Lung (tissue), 12 donors: ENCODE measurements around the gene BEST1. TPM values are rescaled to one million over a fixed set of nuclear protein-coding genes. Genes with fewer than 3 reads are reported as not detected.

ENCODE experiments used
- ATAC-seq: fragments of 200-7000 bp; cut with Tn5 transposase; one replicate; pipeline ENCODE4 v1.9.1; 2020; ENCODE audit warnings: moderate number of reproducible peaks; ENCODE audit not compliant: insufficient read depth, low FRiP score
- DNase-seq, 3 donors: peaks; one replicate each; pipeline ENCODE4 v3.0.0-alpha.2; 2013 to 2017
- H3K27ac ChIP-seq, 2 donors: one replicate each; pipeline ENCODE4 v1.5.1; 2013; ENCODE audit warnings: mild to moderate bottlenecking in 2 of 2, moderate library complexity in 2 of 2, control low read depth in 1 of 2, inconsistent platforms in 1 of 2, low read depth in 1 of 2, low read length in 1 of 2
- H3K27me3 ChIP-seq, 3 donors: one replicate each; pipeline ENCODE4 v1.5.1; 2013; ENCODE audit warnings: low read length in 2 of 3; ENCODE audit not compliant: control insufficient read depth in 3 of 3, insufficient read depth in 3 of 3
- H3K36me3 ChIP-seq, 4 donors: one replicate each; pipeline ENCODE4 v1.5.1; 2013; ENCODE audit warnings: low read length in 4 of 4, mild to moderate bottlenecking in 1 of 4, moderate library complexity in 1 of 4; ENCODE audit not compliant: control insufficient read depth in 4 of 4, insufficient read depth in 4 of 4
- H3K4me1 ChIP-seq, 5 donors: one replicate each; pipeline ENCODE4 v1.5.1; 2013; ENCODE audit warnings: low read length in 5 of 5, mild to moderate bottlenecking in 2 of 5, moderate library complexity in 1 of 5; ENCODE audit not compliant: control insufficient read depth in 5 of 5, insufficient read depth in 5 of 5
- H3K4me3 ChIP-seq: one replicate; pipeline ENCODE4 v1.5.1; 2013; ENCODE audit warnings: mild to moderate bottlenecking, control low read depth, moderate library complexity
- H3K9ac ChIP-seq, 2 donors: one replicate each; pipeline ENCODE4 v1.5.1; 2013; ENCODE audit warnings: low read length in 2 of 2, control low read depth in 1 of 2; ENCODE audit not compliant: insufficient read depth in 1 of 2
- H3K9me3 ChIP-seq, 4 donors: one replicate each; pipeline ENCODE4 v1.5.1; 2013; ENCODE audit warnings: low read length in 3 of 4, mild to moderate bottlenecking in 1 of 4, moderate library complexity in 1 of 4; ENCODE audit not compliant: control insufficient read depth in 4 of 4, insufficient read depth in 3 of 4
- WGBS, 2 donors: extraction: QIAGEN DNeasy Blood & Tissue Kit; methylation state at CpG; one replicate each; pipeline ENCODE4 v1.1.7; 2013; 5-methylcytosine and 5-hydroxymethylcytosine counted together
- polyA plus RNA-seq, 2 donors: library from polyadenylated mRNA; stranded (reverse); fragments of 200-250 nt; gene quantifications; one replicate each; pipeline ENCODE4 v1.2.1, GENCODE V29; 2013
- total RNA-seq, 2 donors: library from RNA; depleted of rRNA in 1 of 2; stranded (reverse); fragments of >200 nt in 1 of 2; gene quantifications; one replicate each; pipeline ENCODE4 v1.2.1, GENCODE V29; 2014 to 2021
- TF ChIP-seq, protein P1 (sequence below): IDR thresholded peaks from 2 replicates; pipeline ENCODE4 v1.5.1; 2012; ENCODE audit warnings: mild to moderate bottlenecking; ENCODE audit errors: control extremely low read depth, extremely low read depth
- donor health status: control.
- donor health status: control.
- donor health status: Bipolar disorder and iron deficiency.
- donor health status: healthy.
- donor health status: DM: yes; HTN: yes; CAD: no.

BEST1 gene
- total and polyA plus RNA-seq, 4 donors: 4.9 to 27.3 (median 11.3) TPM

DNA sequence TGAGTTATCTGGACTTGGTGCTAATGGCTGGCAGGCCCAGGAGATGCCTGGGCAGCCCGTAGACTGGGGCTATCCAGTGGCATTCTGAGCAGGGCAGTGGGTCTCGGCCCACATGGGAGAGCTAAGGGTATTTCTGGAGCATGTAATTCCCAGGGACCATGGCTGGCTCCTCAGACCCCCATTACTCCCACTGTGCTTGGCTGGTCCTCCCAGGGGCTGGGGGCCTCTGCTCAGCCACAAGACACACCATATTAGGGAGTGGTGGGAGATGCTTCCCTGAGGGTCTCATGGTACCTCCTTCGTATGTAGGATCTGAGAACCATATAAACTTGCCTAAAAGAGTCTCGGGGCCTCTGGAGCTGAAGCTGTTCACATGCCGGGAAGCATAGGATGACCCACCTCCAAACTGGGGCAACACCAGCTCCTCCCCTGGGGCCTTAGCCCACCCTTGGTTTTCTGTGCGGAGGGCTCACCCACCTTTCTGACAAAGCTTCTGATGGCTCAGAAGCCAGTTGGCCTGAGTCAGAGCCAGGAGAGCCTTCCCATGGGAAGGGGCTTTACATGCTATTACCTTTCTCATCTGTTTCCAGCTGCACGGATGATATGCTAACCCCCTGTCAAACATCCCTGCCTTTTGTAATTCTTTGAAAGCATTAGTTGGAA lies 26.8 kb downstream of the BEST1 start:
- no peak overlapping the region for H3K4me3 ChIP-seq
- DNase-seq (no peak), ATAC-seq (no peak)
- H3K36me3 ChIP-seq: no peaks in the 10 kb centered on the region
- H3K9ac ChIP-seq: no peak overlapping the region
- 83 to 89% methylated on average over 7 of the region's 7 CpGs for WGBS, 2 donors
- no peaks in the 10 kb centered on the region for H3K27me3 ChIP-seq
- no peak overlapping the region for H3K27ac ChIP-seq
- no peaks in the 10 kb centered on the region for H3K9me3 ChIP-seq
- H3K4me1 ChIP-seq: peaks cover 18 to 47% (median 32%) of the 10 kb centered on the region in 5 donors
- TF ChIP-seq, protein P1, sequence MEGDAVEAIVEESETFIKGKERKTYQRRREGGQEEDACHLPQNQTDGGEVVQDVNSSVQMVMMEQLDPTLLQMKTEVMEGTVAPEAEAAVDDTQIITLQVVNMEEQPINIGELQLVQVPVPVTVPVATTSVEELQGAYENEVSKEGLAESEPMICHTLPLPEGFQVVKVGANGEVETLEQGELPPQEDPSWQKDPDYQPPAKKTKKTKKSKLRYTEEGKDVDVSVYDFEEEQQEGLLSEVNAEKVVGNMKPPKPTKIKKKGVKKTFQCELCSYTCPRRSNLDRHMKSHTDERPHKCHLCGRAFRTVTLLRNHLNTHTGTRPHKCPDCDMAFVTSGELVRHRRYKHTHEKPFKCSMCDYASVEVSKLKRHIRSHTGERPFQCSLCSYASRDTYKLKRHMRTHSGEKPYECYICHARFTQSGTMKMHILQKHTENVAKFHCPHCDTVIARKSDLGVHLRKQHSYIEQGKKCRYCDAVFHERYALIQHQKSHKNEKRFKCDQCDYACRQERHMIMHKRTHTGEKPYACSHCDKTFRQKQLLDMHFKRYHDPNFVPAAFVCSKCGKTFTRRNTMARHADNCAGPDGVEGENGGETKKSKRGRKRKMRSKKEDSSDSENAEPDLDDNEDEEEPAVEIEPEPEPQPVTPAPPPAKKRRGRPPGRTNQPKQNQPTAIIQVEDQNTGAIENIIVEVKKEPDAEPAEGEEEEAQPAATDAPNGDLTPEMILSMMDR: no peak

DNA sequence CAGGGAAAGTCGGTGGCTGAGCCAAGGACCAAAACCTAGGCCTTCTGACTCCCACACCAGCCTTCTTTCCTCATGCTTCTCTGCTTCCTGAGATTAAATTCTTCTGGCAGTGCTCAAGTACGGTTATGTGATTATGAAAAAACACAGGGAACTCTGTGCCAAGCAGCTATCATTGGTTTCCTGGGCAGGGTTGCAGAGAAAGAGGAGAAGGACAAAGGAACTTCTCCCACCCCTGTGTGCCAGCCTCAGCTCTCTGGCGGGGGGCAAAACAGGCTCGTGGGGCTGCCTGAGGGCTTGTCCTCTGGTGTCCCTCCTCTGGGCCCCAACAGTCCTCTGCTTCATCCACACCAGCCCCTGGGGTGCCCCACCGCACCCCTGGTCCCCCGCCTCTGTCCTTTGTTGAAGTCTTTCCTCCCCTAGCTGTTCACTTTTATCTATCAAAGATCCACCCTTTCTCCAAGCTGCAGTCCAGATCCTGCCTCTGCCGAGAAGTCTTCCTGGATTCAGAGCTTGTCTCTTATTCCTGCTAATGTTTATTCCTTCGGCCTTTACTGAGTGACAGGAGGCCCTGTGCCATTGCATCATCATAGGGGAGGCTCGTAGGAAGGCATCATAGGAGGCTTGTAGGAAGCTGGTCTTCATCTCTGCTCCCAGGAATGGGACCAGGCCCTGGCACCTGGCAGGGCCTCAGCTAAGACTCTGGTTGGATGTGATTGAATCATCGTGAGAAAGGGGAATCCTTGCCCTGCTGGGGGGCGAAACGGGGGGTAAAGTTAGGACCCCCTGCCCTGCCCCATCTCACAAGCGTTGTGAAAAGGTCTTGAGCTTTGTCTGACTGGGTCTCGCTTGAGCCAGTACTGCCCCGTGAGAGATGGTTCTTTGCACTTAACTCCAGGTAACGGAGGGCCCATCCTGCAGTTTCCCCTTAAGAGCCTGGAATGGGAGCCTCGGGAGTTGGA lies 28.8 kb downstream of the BEST1 start:
- no peaks in the 10 kb centered on the region for H3K27me3 ChIP-seq
- WGBS, 2 donors: 61 to 68% methylated on average over 17 of the region's 17 CpGs
- no peak overlapping the region for H3K4me3 ChIP-seq
- no peaks in the 10 kb centered on the region for H3K9me3 ChIP-seq
- TF ChIP-seq, protein P1: no peak
- H3K36me3 ChIP-seq: no peaks in the 10 kb centered on the region
- peaks cover under 1 to 27% (median 12%) of the 10 kb centered on the region in 5 donors for H3K4me1 ChIP-seq
- DNase-seq: peak in 1 of 3 donors; percentile 68
- ATAC-seq: no peak
- H3K9ac ChIP-seq: no peak overlapping the region
- peak overlapping the region; percentile 58 to 80 for H3K27ac ChIP-seq

DNA sequence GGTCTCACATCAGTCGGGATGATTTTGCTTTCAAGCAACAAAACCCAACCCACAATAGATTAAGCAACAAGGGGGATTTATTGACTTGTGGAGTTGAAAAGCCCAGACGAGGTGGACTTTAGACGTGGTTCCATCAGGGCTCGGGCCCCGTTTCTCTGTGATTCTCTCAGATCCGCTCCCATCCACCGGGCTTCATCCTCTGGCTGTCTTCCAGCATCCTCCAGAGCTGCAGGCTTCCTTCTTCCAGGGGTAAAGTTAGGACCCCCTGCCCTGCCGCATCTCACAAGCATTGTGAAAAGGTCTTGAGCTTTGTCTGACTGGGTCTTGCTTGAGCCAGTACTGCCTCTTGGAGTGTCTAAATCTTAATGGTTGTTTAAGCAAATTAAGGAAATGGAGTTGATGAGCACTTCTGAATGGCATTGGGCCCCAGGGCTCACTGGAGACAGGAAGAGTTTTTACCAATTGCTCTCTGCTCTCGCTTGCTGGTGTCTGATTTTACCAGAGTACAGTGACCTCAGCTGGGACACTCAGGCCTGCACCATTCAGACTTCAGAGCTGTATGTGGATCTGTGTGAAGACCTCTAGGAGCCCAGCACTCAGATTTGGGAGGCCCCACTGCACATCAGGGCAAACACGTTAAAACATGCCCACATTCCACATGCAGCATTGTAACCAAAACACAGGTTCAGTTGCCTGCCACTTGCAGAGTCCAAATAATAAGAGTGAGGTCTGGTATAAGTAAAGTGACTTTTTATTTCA lies 30.8 kb downstream of the BEST1 start:
- ATAC-seq (no peak), DNase-seq (no peak)
- no peak overlapping the region for H3K4me3 ChIP-seq
- H3K9me3 ChIP-seq: no peaks in the 10 kb centered on the region
- no peaks in the 10 kb centered on the region for H3K27me3 ChIP-seq
- H3K27ac ChIP-seq: no peak overlapping the region
- H3K4me1 ChIP-seq: peaks cover 0 to 23% (median 7%) of the 10 kb centered on the region in 5 donors
- H3K36me3 ChIP-seq: no peaks in the 10 kb centered on the region
- WGBS, 2 donors: 77 to 83% methylated on average over 10 of the region's 10 CpGs
- TF ChIP-seq, protein P1: no peak
- H3K9ac ChIP-seq: no peak overlapping the region
